ENCODE measurements around the gene RASGEF1C.

RASGEF1C gene

DNA sequence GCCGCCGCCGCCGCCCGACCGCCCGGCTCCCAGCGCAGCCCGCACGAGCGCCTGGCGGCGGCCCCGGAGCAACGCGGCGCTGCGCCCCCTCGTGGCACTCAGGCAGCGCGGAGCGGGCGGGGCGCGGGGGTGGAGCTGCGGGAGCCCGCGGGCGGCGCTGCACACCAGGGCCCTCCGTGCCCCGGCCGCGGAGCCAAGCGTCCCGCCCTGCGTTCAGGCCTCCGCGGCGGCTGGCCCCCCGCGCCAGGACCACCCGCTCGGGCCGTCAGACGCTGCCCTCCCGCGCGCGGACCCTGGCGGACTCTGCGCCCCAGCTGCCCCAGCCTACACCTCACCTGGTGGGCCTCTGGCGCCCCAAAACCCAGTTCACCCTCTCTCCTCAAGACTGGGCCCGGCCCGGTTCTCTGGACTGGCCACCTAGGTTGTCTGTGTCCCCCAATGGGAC lies at the start of gene RASGEF1C:
RASGEF1C (minus strand) TSS at position 75 of the 445 bp plus-strand sequence. CDS start 71,159 bp downstream, outside the sequence.
- DNase-seq: peak; percentile 63

GRCh38 chr5:180253036-180253824 lies 44.2 kb upstream of the RASGEF1C start:
- no peak for DNase-seq

DNA sequence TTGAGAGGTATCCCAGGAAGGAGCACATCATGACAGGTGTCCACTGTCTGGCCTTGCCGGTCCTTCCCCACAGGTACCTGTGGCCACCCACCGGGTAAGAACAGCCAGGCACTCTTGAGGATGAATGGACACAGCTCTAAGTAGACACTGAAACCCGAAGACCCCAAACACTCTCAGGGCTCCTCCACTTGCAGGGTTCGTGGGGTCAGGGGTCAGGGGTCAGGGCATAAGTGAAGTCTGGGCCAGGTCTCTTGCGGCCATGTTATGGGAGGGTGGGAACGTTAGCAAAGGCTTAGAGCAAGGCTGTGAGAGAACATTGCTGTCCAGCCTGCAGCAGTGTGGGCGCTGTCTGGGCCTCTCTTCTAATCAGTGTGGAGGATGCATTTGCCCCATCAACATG lies 42.9 kb upstream of the RASGEF1C start:
- no peak for DNase-seq

GRCh38 chr5:180251141-180251540 lies 42.1 kb upstream of the RASGEF1C start:
- DNase-seq: no peak

DNA sequence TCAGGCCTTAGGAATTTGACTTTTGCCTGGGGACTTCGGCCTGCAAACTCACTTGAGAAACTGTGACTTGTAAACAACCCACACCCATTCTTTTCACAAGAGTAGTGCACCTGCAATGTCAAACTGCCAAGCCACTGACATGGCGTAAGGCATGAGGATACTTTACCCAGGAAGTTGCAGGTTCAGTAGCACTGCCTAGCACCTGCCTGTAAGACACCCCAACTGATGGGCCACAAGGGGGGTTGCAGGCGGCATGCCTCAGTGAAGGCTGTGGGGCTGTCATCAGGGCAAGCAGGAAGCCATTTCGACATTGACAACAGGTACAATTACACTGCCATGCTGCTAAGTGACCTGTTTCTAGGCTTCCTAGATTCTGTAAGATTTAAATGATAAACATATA lies 41.3 kb upstream of the RASGEF1C start:
- no peak for DNase-seq

- DNase-seq: no peak
Measured at GRCh38 chr5:180241600-180241999, 32.6 kb upstream of the RASGEF1C start.

DNA sequence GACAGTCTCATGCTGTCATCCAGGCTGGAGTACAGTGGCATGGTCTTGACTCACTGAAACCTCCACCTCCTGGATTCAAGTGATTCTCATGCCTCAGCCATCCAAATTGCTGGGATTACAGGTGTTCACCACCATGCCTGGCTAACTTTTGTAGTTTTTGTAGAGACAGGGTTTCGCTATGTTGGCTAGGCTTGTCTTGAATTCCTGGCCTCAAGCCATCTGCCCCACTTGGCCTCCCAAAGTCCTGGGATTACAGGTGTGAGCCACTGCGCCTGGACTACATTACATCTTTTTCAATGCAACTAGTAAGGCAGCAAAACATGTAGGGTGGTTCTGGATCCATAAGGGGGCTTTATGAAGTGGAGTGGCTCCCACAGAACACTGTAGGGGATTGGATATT lies 29.6 kb upstream of the RASGEF1C start:
- DNase-seq: no peak

DNA sequence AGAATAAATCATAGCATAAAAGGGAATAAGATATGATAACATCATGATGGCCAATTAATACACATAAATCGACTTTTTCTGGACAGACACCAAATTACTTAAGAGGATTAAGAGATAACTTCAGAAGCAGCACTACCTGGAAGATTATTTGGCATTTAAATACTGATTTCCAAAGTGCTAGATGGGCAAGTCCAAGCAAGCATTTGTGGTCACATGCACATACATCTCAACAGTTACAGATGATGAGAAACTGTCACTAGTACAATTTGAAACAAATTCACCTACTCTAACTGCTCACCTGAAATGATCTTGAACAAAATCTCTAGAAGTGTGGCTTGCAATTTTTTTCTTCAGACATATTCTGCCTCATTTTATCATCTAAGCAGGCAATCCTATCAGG lies 26.8 kb upstream of the RASGEF1C start:
- DNase-seq: no peak

DNA sequence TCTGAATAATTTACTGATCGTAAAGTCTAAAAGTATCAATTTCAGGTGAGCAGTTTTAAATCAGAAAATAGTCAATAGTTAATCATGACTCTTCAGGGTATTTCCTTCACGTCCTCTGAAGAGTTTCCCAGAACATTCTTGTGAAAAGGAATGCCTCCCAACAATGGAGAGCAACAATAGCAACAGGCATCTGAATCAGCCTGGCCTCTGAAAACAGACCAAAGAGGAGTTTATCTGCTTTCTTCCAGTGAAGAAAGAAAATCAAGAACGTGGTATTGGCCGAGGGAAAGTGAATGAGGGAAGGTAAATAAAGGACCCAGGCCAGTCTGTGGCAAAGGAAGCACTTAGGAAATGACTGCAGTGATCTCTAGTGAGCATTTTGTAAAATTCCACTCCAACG lies 26.1 kb upstream of the RASGEF1C start:
- no peak for DNase-seq

DNA sequence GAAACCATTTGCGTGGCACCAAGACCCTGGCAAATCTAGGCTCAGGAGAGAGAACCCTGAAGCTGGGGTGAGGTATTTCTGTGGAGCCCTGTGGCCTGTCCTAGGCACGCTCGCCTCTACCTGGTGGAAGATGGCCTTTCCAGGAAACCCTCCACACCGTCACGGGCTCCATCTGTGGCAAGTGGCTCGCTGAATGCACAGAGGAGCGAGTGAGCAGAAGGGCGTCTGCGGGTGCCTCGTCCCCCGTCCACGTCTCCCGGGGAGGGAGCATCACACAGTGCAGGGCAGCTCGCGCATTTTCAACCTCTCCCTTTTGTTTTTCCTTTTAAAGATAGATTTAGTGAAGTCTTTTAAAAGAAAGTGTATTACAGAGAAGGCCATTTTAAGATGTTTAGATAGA lies 25.3 kb upstream of the RASGEF1C start:
- DNase-seq: no peak

GRCh38 chr5:180233729-180234128 lies 24.7 kb upstream of the RASGEF1C start:
- DNase-seq: no peak

- DNase-seq: no peak
Measured at GRCh38 chr5:180230017-180230416, 21.0 kb upstream of the RASGEF1C start.

DNA sequence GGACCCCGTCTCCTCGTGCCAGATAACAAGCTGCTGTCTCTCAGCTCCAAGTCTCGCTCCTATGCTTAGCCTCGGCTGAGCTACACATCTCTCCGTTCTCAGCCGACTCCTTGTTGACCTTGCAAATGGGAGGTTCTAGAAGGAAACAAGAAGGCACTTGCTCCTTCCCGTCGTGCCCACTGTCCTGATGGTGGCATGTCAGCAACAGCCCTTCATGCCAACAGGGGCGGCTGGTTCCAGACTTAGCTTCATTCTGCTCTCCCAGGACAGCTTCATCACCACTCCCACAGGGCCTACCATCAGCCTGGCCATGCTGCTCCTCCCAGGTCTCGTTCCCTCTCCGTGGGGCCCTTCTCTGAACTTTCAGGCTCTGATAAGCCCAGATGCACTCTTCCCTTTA lies 13.0 kb upstream of the RASGEF1C start:
- DNase-seq: no peak

DNA sequence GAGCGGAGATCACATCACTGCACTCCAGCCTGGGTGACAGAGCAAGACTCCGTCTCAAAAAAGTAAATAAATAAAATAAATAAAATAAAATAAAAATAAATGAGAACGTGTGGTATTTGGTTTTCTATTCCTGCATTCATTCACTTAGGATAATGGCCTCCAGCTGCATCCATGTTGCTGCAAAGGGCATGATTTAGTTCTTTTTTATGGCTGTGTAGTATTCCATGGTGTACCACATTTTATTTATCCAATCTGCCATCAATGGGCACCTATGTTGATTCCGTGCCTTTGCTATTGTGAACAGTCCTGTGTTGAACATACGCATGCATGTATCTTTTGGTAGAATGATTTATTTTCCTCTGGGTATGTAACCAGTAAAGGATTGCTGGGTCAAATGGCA lies 8.8 kb upstream of the RASGEF1C start:
- no peak for DNase-seq

DNA sequence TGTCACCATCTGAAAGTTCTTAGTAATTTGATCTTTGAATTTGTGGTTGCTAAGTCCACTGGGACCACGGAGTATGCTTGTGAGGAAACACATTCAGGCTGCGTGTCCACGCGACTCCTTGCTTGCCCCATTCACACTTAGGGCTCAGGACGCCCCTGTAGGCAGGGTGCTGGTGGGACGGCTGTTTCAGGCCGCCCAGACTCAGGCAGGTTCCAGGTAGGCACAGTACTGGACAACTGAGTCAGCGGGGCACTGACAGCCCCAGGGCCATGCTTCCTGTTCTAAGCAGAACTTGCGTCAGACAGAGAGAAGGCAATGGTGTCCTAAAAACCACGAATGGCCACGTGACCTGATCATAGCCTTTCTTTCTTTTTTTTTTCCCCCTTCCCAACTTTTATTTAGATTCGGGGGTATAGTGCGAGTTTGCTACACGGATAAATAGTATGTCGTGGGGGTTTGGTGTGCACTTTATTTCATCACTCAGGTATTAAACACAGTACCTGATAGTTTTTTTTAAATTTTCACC lies 7.7 kb upstream of the RASGEF1C start:
- DNase-seq: no peak

DNA sequence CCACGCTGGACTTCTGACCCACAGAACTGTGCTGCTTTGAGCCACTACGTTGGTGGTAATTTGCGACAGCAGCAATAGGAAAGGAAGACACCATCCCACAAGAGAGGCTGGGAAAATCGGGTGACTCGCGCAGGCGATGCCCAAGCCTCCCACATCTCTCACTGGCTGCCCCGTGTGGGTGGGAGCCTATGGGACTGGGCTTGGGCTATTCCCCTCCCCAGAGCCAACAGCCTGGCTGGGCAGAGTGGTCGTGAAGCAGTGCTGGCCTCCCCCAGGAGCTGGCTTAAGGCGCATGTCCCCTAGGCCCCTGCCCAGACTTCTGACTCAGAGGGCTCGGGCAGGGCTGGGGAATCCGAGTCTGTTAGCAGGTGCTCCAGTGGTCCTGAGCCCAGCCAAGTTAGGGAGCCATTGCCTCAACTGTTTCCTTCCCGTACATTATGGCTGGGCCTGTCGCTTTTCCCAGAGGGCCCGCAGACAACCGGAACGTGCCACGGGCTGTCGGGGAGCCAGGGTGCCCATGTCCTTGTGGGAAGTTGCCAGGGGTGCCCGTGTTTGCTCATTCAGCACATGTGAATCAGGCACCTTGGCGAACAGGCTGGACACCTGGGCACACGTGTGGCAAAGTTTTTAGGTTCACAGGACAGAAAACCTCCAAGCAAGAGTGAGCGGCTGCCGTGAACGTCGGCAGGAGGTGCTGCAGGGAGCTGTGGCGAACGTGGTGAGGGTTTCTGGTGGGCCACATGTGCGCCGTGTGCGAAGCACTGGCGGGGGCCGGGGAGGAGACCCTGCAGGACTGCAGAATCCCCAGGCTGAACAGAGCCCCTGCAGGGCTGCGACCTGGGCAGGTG lies 7.0 kb upstream of the RASGEF1C start:
- DNase-seq: no peak

DNA sequence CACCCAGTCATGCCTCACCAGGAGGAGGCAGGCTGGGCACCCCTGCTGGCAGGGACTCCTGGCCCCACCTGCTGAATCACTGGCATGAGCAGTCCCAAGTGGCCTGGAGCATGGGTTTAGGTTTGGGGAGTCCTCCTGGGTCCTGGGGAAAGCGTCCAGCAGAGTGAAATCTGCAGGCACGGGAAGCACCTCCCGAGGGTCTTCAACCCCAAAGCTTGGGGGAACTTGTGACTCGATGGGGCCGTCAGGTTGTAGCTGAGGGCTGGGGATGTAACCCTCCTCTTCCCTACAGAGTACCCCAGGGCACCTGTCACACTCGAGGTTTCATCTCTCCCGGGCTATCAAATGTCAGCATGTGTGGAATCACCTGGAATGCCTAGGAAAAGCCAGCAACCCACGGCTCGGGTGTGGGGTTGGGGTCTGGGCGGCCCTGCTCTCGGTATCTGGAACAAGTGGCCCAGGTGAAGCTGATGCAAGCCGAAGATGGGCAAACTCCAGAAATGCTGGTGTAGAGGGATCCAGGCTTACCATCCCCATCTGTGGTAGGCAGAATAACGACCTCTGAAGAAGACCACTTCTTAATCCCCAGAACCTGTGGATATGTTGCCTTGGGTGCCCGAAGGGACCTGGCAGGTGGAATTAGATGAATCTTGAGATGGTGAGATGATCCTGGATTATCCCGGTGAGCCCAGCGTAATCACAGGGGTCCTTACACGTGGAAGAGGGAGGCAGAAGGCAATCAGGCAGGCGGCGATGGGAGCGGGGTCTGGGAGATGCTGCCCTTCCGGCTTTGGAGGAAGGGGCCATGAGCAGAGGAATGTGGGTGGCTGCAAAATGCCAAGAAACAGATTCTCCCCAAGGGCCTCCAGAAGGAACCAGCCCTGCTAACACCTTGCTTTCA lies 6.1 kb upstream of the RASGEF1C start:
- DNase-seq: no peak

GRCh38 chr5:180213657-180214207 lies 4.7 kb upstream of the RASGEF1C start:
- no peak for DNase-seq

DNA sequence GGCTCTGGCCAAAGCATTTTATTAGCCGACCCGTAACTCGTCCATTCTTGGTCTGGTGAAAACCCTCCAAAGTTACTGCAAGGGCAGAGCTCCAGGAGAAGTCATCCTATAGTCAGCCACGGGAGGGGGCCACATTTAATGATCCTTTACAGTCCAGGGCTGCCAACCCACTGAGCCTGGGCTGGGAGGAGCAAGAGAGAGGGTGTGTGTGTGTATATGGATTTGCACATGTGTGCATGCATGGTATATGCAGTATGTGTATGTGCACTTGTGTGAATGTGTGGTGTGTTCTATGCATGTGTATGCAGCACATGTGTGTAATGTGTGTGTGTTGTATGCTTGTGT lies 4.2 kb upstream of the RASGEF1C start:
- no peak for DNase-seq

GRCh38 chr5:180212363-180213255 lies 3.6 kb upstream of the RASGEF1C start:
- no peak for DNase-seq

GRCh38 chr5:180211761-180212035 lies 2.7 kb upstream of the RASGEF1C start:
- DNase-seq: no peak

All from activated CD8-positive, alpha-beta memory T cell treated with anti-CD3 and anti-CD28 coated beads, Interleukin-2, amount 50 U/mL, for 4 hours (primary cell).